ENCODE data around the gene GNB1L. TPM values are rescaled to one million over a fixed set of nuclear protein-coding genes. Genes with fewer than 3 reads are reported as not detected.

The GNB1L gene
- polyA plus RNA-seq, 3 donors from 2014 or later, result 19.1 to 30.6 (median 20.3) TPM

DNA sequence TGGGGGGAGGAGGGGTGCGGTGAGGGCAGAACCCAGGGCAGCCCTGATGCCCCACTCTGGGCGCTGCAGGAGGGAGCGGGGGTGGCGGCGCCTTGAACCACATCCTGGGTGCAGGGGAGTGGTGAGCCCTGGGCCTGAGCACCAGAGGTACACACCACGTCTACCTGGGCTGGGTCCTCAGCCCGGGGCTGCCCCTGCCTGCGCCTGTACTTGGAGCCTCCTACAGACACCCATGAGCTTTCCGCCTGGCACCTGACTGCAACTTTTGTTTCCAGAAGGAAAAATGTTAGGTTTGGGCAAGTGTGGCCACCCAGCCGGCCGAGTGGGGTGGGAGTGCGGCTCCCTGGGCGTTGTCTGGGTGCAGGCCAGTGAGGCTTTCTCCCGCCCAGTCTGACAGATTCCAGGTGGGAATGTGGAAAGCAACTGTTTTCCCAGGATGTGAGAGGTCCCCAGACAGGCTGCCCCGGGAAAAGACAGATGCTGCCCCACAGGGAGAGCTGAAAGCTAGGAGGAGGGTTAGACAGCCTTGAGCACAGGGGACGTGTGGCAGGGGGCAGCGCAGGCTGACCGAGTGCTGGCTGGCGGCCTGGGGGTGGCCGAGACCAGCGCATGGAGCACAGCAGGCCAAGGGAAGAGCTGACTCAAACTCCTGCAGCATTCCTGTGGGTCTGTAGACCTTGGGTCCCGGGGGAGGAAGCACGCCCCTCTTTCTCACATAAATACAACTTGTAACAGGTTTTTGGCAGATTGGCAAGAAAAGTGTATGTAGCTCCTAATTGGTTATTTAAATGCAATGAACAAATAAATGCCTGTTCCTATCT, 44.1 kb downstream of the GNB1L start:
- no peak for DNase-seq
- peaks cover 0 to 4% (median 0%) of the 10 kb centered on the region in 3 donors for H3K36me3 Mint-ChIP-seq
- no peak overlapping the region for H3K4me3 Mint-ChIP-seq
- H3K9me3 Mint-ChIP-seq, result no peaks in the 10 kb centered on the region
- peaks cover 0 to 10% of the 10 kb centered on the region in 2 donors for H3K4me1 Mint-ChIP-seq
- peak overlapping the region in 1 of 6 donors; percentile 26 for H3K27ac Mint-ChIP-seq
- peaks cover 0 to 3% (median 0%) of the 10 kb centered on the region in 3 donors for H3K27me3 Mint-ChIP-seq (ENCODE audit: low read depth in 3 of 3)

DNA sequence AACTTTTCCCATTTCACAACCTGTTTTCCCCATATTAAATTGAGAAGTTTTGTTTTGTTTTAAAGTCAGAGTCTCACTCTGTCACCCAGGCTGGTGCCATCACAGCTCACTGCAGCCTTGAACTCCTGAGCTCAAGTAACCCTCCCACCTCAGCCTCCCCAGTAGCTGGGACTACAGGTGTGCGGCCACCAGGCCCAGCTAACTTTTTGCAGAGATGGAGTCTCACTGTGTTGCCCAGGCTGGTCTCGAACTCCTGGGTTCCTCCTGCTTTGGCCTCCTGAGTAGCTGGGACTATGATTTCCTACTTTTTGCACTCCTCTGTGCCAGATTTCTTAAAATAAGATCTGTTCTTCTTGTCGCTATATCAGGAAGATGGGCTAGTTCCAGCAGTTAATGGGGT, 44.9 kb downstream of the GNB1L start:
- H3K27ac Mint-ChIP-seq, result no peak overlapping the region

DNA sequence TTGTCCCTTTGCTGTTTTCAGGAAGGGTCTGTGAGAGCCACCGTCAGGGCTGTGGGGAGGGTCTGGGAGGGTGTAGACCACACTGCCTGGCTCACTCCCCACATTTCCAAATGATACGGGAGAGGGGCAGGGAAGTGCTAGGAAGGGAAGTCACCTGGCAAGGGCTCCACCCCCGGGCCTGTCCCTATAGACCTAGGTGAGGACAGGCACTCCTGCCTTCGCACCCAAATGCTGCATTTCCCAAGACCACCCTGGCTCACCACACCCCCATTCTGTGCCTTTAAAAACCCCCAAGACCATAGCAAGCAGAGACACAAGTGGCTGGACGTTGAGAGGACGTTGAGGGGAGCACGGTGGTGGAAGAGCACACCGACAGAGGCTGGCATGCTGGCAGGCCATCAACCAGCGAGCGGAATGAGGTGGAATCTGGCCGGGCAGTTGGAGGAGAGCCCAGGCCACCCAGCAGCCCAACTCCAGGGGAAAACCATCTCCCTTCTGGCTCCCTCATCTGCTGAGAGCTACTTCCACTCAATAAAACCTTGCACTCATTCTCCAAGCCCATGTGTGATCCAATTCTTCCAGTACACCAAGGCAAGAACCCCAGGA, 45.7 kb downstream of the GNB1L start:
- peaks cover 0 to 4% (median 0%) of the 10 kb centered on the region in 3 donors for H3K36me3 Mint-ChIP-seq
- H3K4me3 Mint-ChIP-seq, result no peak overlapping the region
- H3K27me3 Mint-ChIP-seq (ENCODE audit: low read depth in 3 of 3), result peaks cover 0 to 3% (median 0%) of the 10 kb centered on the region in 3 donors
- no peak for DNase-seq
- H3K27ac Mint-ChIP-seq, result no peak overlapping the region
- H3K4me1 Mint-ChIP-seq, result peaks cover 0 to 10% of the 10 kb centered on the region in 2 donors
- H3K9me3 Mint-ChIP-seq, result no peaks in the 10 kb centered on the region

More for the DNA sequence above, 44.9 kb downstream of the GNB1L start:
- Mint-ChIP-seq H3K36me3 (peaks cover 0 to 4% (median 0%) of the 10 kb centered on the region in 3 donors), H3K9me3 (no peaks in the 10 kb centered on the region), H3K4me1 (peaks cover 0 to 10% of the 10 kb centered on the region in 2 donors), H3K27me3 (ENCODE audit: low read depth in 3 of 3) (peaks cover 0 to 3% (median 0%) of the 10 kb centered on the region in 3 donors), H3K4me3 (no peak overlapping the region)
- DNase-seq, result no peak

DNA sequence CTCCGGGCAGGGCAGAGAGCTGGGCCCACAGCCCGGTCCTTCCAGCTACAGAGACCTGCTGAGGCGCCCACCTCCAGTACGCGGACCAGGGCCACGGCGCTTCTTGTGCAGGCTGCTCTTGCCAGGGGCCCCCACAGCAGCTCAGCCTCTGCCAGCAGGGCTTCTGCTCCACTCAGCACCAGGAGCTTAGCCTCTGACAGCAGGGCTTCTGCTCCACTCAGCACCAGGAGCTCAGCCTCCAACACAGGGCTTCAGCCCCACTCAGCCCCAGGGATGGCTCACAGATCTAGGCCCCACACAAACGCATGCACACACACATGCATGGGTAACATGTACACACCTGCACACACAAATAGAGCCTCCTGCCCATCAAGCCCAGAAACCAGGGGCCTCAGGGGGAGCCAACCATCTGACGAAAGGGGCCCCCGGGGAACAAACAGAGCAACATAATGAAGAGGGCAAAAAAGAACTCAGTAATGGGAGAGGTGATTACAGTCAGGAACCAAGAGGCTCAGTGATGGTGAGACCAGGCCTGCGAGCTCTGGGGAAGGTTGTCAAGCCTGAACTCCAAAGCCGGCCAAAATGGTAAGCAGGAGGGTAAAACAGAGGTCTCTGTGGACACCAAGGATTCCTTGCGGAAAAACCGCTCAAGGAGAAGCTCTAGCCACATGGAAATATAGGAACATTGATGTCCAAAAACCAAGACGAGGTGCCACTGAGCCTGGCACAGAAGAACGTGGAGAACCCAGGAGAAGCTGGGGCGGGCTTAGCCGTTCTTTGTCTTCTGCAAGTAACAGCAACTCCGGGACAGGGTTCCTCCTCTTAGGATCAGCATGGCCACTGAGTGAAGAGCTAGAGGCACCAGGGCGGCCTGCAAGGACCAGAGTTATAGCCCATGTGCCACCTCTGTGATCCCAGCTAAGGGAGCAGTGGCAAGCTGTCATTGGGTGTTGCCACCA, 46.5 kb downstream of the GNB1L start:
- Mint-ChIP-seq H3K9me3 (no peaks in the 10 kb centered on the region), H3K27me3 (ENCODE audit: low read depth in 3 of 3) (peaks cover 0 to 3% (median 0%) of the 10 kb centered on the region in 3 donors), H3K4me3 (no peak overlapping the region), H3K36me3 (peaks cover 0 to 4% (median 0%) of the 10 kb centered on the region in 3 donors), H3K4me1 (peaks cover 0 to 10% of the 10 kb centered on the region in 2 donors), H3K27ac (no peak overlapping the region)
- DNase-seq, result no peak

DNA sequence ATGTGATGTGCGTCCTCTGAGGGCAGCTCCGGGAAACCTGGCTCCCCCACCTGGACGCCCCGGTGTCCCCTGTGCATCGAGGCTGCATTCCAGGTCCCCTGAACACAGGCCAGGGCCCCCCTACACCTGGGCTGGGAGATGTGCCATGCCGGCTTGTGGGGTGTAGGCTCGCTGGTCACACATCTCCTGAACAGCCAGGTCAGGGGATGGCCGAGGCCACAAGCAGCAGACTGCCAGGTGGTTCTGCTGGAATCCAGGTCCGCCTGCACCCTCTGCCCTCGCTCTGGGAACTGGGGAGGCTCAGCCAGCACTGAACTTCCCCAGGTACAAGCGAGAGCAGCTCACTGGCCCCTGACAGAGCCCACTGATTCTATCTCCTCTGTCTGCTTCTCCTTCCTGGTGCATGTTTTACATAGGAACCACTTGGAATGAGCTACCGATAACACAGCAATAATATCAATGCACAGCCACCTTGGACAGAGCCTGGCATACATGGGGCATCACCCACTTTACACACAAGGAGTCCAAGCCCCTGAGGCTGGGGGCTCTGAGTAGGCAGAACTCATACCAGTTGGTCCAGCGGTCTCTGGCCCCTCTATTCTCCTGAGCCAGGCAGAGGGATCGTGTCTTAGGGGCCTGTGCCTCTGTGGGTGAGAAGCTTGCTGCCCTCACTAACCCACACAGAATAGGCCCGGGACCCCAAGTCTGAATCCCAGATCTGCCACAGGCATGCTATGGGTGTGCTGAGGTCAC, 47.3 kb downstream of the GNB1L start:
- H3K27me3 Mint-ChIP-seq (ENCODE audit: low read depth in 3 of 3), result peaks cover 0 to 3% (median 0%) of the 10 kb centered on the region in 3 donors
- H3K4me3 Mint-ChIP-seq, result no peak overlapping the region
- no peaks in the 10 kb centered on the region for H3K9me3 Mint-ChIP-seq
- H3K4me1 Mint-ChIP-seq, result peaks cover 0 to 10% of the 10 kb centered on the region in 2 donors
- DNase-seq, result no peak
- H3K27ac Mint-ChIP-seq, result no peak overlapping the region
- H3K36me3 Mint-ChIP-seq, result peaks cover 0 to 4% (median 0%) of the 10 kb centered on the region in 3 donors

DNA sequence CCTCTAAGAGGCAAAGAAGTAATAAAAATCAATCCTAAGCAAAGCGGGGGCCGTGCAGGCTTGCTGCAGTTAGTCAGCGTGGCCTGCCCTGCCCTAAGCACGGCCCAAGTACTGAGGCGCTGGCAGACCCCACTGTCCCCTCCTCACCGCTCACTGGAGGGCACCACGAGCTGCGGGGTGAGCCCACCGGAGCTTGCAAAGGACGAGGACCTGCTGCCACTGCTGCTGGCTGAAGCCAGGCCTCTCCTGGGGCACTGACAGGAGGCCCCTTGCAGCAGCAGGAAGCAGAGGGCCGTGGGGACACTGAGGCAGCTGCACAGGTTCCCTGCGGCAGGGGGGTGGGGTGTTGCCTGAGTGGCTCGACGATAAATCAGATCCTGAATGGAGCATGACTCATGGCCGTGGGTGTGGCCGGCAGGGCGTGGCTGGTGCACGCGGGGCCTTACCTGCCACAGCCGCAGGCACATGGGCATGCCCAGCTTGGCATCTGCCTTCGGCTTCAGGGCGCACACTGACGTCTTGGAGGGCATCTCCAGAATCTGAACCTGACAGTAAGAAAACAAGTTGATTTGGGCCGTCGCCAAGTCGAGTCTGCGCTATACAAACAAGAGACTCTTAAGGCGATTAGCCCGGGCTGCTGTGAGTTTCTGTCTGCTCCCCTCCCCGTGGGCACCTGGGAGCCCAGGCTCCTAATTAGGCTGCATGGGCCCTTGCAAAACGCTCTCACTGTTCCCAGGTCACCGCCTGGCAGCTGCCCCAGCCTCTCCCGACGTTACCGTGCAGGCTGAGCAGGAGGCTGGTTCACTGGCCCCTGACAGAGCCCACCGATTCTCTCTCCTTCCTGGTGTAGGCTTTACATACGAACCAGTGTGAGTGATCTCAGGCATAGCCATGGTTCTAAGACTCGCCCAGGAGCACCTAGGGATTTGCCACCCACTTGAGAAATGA, 48.2 kb downstream of the GNB1L start:
- DNase-seq, result no peak
- Mint-ChIP-seq H3K36me3 (peaks cover 0 to 4% (median 0%) of the 10 kb centered on the region in 3 donors), H3K27ac (no peak overlapping the region), H3K27me3 (ENCODE audit: low read depth in 3 of 3) (peaks cover 0 to 3% (median 0%) of the 10 kb centered on the region in 3 donors), H3K9me3 (no peaks in the 10 kb centered on the region), H3K4me1 (peaks cover 0 to 10% of the 10 kb centered on the region in 2 donors), H3K4me3 (no peak overlapping the region)

DNA sequence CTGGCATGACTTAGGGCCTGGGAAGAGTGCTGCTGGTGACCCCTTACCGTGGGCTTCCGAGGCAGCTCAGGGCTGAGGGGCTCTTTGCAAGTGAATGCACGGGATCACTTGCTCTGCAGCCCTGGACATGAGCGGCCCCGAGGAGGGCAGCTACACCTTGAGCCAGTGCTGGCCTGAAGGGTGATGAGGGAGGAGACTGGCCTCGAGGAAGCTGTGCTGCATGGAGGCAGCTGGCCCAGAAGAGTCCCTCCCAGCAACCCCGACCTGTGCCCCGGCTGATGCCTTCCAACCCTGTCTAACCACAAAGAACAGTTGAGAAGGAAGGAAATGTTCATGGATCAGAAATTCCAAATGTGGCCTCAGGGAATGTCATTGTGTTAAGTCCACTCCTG, 48.9 kb downstream of the GNB1L start:
- DNase-seq, result no peak
- Mint-ChIP-seq H3K9me3 (no peaks in the 10 kb centered on the region), H3K36me3 (peaks cover 0 to under 1% (median 0%) of the 10 kb centered on the region in 3 donors), H3K27me3 (ENCODE audit: low read depth in 3 of 3) (peaks cover 0 to 3% (median 0%) of the 10 kb centered on the region in 3 donors), H3K27ac (no peak overlapping the region), H3K4me3 (no peak overlapping the region), H3K4me1 (peaks cover 0 to 8% of the 10 kb centered on the region in 2 donors)

DNA sequence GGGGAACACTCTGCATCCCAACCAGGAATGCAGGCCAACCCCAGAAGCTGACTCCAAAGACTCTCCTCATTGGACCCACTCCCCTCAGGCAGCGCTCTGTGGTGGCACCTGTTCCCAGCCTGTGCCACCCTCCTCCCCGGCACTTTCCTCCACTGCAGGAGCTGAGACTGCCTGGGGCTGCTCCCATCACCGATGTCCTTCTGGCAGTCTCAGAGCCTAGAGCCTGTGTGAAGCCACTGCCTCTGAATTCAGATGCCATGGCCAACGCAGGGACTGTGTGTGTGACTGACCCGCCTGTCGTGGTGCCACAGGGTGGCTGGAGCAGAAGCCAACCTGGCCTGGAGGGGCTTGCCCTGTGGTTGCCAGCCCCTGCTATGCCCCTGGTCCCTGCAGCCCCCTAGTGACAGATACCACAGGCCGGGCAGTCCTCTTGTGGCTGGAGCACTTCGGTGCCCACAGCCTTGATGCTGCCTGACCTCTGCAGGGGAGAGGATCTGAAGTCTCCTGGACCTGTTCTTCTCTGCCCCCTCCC, 50.9 kb downstream of the GNB1L start:
- no peak for DNase-seq
- Mint-ChIP-seq H3K36me3 (peaks cover 0 to 3% (median 0%) of the 10 kb centered on the region in 3 donors), H3K9me3 (no peaks in the 10 kb centered on the region), H3K4me3 (no peak overlapping the region), H3K4me1 (no peaks in the 10 kb centered on the region), H3K27ac (no peak overlapping the region), H3K27me3 (ENCODE audit: low read depth in 3 of 3) (no peaks in the 10 kb centered on the region)

DNA sequence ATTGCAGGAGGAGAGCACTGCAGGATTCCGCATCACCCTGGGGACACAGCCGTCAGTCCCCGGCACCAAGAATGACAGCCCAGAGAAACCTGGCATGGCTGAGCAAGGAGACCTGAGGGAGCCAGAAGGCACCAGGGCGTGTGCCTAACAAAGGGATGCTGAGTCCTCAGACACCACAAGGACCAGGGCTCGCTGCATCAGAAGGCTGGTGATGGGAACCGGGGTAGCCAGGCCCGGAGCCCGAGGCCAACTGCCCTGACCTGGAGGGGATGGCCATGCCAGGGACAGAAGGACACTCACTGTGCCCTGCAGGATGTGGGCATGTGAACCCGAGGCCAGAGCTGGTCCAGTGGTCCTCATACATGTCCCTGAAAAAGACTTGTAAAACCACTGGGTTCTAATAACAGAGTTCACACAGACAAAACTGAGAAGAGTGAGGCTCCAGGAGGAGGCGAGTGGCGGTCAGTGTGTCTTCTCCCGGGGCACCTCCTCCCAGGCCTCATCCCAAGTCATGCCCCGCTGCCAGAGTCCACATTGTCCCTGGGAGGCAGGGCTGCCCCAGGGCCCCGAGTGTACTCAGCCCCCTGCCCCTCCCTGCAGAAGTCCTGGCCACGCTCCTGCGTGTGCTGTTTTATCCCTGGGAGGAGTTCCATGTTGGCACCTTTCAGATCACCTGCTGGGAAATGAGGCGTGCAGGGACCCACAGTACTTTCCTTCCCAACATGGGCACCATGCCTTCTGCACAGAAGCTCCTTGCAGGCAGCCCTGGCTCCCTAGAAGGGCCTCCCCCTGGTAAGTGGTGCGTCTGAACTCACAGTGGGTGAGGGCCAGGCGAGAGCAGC, 51.6 kb downstream of the GNB1L start:
- Mint-ChIP-seq H3K36me3 (peaks cover 0 to 3% (median 0%) of the 10 kb centered on the region in 3 donors), H3K27ac (no peak overlapping the region), H3K4me3 (no peak overlapping the region), H3K27me3 (ENCODE audit: low read depth in 3 of 3) (no peaks in the 10 kb centered on the region), H3K9me3 (no peaks in the 10 kb centered on the region), H3K4me1 (no peaks in the 10 kb centered on the region)
- no peak for DNase-seq

DNA sequence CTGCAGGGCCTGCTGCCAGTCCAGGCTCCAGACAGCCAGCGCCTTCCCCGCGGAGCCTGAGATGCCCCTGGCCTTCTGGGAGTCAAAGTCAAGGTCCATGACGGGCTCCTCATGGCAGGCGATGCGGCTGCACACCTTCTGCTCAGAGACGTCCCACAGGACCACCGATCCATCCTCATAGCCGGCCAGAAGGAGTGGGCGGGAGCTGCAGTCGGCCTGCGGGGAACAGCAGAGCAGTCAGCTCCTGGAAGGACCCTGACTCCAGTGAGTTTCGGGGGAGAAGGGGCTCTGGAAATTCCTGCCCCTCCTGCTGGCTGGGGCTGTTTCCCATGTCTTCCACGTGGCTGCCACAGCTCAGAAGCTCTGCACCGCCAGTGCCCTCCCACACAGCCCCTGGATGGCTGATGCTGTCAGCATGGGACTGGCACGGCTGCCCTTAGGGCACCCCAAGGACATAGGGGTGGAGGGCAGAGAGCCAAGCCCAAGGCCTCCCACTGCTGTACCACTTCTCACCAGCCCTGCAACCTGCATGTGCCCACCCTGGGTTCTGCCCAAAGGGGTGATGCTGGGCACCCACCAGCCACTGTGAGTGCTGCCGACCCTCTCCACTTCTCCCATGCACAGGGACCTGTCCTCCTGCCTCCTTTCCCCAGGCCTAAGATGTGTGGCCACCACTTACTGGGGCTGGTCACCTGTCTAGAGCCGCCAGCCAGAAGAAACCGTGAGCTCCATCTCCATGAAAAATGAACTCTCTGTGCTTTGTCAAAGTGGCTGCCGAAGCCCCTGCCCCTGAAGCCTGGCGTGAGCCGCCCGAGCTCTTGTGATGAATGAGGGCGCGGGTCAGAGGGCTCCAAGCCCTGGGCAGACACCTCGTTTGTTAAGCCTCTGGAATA, 52.4 kb downstream of the GNB1L start:
- Mint-ChIP-seq H3K4me3 (no peak overlapping the region), H3K27ac (peak overlapping the region in 1 of 6 donors; percentile 18), H3K9me3 (no peaks in the 10 kb centered on the region), H3K27me3 (ENCODE audit: low read depth in 3 of 3) (no peaks in the 10 kb centered on the region), H3K36me3 (peaks cover 0 to 3% (median 0%) of the 10 kb centered on the region in 3 donors), H3K4me1 (no peaks in the 10 kb centered on the region)
- no peak for DNase-seq

All from immature natural killer cell (primary cell).